Measurements from ENCODE around the gene MPRIP.

Gene MPRIP

DNA sequence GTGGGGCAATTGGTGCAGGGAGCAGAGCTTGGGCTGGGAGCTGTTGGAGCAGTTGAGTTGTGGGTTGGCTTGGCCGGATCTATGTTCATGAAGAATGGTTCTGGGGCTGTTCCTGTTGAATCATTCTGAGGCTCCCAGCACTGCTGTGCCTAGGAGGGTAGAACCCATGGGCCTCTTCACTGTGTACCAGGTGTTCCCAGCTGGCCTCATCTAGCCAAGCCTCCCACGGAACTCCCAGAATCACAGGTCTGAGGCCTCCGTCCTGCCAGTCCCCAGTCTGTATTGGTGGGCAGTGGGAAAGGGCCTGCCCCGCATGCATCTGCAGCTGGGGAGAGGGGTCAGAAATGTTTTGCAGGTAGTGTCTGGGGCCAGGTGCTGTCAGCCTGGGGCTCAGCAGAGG, 74.1 kb downstream of the MPRIP start:
- TF ChIP-seq FOXM1 (IDR thresholded peaks at IDR 0.05; ENCODE audit: borderline replicate concordance, low read depth): no peak
- TF ChIP-seq CEBPB (IDR thresholded peaks at IDR 0.05): no peak
- no peak for TF ChIP-seq EP300 (IDR thresholded peaks at IDR 0.05; ENCODE audit: borderline replicate concordance)
- TF ChIP-seq TCF12 (IDR thresholded peaks at IDR 0.05; ENCODE audit: low read depth): no peak

GRCh38 chr17:17117923-17118322, 75.7 kb downstream of the MPRIP start:
- no peak for TF ChIP-seq YY1 (IDR thresholded peaks at IDR 0.05; ENCODE audit: low read depth)
- TF ChIP-seq TCF12 (IDR thresholded peaks at IDR 0.05; ENCODE audit: low read depth): no peak
- no peak for TF ChIP-seq EGR1 (IDR thresholded peaks at IDR 0.05)
- no peak for TF ChIP-seq EP300 (IDR thresholded peaks at IDR 0.05; ENCODE audit: borderline replicate concordance)
- TF ChIP-seq CEBPB (IDR thresholded peaks at IDR 0.05): no peak
- no peak for TF ChIP-seq CREB1 (IDR thresholded peaks at IDR 0.05; ENCODE audit: low read depth)
- TF ChIP-seq FOXM1 (IDR thresholded peaks at IDR 0.05; ENCODE audit: borderline replicate concordance, low read depth): no peak
- no peak for TF ChIP-seq TAF1 (IDR thresholded peaks at IDR 0.05; ENCODE audit: low read depth)

DNA sequence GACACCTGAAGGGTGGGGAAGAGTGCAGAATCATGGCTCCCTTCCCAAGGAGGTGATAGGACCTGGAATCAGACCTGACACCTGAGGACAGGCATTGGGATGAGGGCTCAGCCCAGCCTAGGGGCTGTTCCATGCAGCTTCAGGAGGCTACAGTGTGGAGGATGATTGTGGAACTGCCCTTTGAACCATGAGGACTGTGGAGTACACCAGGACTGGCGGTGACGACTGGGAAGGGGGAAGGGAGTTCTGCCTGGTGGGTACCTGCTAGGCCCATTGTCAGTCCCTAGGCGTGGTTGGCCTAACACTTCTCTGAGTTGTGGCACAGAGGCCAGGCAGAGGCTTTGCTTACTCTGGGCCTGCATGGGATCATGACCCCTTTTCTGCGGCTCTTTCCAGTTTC, 76.1 kb downstream of the MPRIP start:
- TF ChIP-seq CEBPB (IDR thresholded peaks at IDR 0.05) (no peak), USF1 (IDR thresholded peaks at IDR 0.05) (no peak), TAF1 (IDR thresholded peaks at IDR 0.05; ENCODE audit: low read depth) (no peak), TEAD4 (IDR thresholded peaks at IDR 0.05) (no peak), EGR1 (IDR thresholded peaks at IDR 0.05) (no peak), ZBTB7A (IDR thresholded peaks at IDR 0.05; ENCODE audit: low read depth) (no peak), CREB1 (IDR thresholded peaks at IDR 0.05; ENCODE audit: low read depth) (no peak), MAX (IDR thresholded peaks at IDR 0.05) (no peak), TCF12 (IDR thresholded peaks at IDR 0.05; ENCODE audit: low read depth) (no peak), YY1 (IDR thresholded peaks at IDR 0.05; ENCODE audit: low read depth) (no peak), FOXM1 (IDR thresholded peaks at IDR 0.05; ENCODE audit: borderline replicate concordance, low read depth) (no peak), EP300 (IDR thresholded peaks at IDR 0.05; ENCODE audit: borderline replicate concordance) (no peak), NFIC (IDR thresholded peaks at IDR 0.05) (no peak), RAD21 (IDR thresholded peaks at IDR 0.05; ENCODE audit: low read depth) (no peak)
- TF ChIP-seq, protein P1, sequence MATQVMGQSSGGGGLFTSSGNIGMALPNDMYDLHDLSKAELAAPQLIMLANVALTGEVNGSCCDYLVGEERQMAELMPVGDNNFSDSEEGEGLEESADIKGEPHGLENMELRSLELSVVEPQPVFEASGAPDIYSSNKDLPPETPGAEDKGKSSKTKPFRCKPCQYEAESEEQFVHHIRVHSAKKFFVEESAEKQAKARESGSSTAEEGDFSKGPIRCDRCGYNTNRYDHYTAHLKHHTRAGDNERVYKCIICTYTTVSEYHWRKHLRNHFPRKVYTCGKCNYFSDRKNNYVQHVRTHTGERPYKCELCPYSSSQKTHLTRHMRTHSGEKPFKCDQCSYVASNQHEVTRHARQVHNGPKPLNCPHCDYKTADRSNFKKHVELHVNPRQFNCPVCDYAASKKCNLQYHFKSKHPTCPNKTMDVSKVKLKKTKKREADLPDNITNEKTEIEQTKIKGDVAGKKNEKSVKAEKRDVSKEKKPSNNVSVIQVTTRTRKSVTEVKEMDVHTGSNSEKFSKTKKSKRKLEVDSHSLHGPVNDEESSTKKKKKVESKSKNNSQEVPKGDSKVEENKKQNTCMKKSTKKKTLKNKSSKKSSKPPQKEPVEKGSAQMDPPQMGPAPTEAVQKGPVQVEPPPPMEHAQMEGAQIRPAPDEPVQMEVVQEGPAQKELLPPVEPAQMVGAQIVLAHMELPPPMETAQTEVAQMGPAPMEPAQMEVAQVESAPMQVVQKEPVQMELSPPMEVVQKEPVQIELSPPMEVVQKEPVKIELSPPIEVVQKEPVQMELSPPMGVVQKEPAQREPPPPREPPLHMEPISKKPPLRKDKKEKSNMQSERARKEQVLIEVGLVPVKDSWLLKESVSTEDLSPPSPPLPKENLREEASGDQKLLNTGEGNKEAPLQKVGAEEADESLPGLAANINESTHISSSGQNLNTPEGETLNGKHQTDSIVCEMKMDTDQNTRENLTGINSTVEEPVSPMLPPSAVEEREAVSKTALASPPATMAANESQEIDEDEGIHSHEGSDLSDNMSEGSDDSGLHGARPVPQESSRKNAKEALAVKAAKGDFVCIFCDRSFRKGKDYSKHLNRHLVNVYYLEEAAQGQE (IDR thresholded peaks at IDR 0.05; ENCODE audit: low read depth): no peak

DNA sequence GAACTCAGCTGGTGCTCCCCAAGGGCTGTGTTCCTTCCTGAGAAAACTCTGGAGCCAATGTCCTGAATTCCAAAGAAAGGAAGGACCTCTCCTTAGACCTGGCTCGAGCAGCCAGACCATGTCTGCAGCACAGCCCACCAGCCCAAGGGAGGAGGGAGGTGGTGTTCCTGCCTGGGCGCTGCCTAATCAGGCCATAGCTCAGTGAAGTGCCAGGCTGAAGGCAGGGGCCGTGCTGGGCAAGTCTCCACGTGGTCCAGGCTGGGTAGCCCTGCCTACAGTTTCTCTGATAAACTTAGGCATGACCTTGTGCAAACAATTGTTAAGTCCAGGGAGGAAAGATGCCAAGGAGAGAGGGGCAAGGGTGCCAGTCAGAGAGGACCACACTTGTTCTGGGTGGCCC, 76.8 kb downstream of the MPRIP start:
- TF ChIP-seq TAF1 (IDR thresholded peaks at IDR 0.05; ENCODE audit: low read depth) (no peak), RAD21 (IDR thresholded peaks at IDR 0.05; ENCODE audit: low read depth) (no peak), EP300 (IDR thresholded peaks at IDR 0.05; ENCODE audit: borderline replicate concordance) (no peak), CREB1 (IDR thresholded peaks at IDR 0.05; ENCODE audit: low read depth) (no peak), YY1 (IDR thresholded peaks at IDR 0.05; ENCODE audit: low read depth) (no peak), FOXM1 (IDR thresholded peaks at IDR 0.05; ENCODE audit: borderline replicate concordance, low read depth) (no peak), NFIC (IDR thresholded peaks at IDR 0.05) (no peak), MAX (IDR thresholded peaks at IDR 0.05) (no peak), ZBTB7A (IDR thresholded peaks at IDR 0.05; ENCODE audit: low read depth) (no peak), TEAD4 (IDR thresholded peaks at IDR 0.05) (no peak)

GRCh38 chr17:17119533-17119932, 77.3 kb downstream of the MPRIP start:
- TF ChIP-seq MAX (IDR thresholded peaks at IDR 0.05) (no peak), RAD21 (IDR thresholded peaks at IDR 0.05; ENCODE audit: low read depth) (no peak), TEAD4 (IDR thresholded peaks at IDR 0.05) (no peak), FOXM1 (IDR thresholded peaks at IDR 0.05; ENCODE audit: borderline replicate concordance, low read depth) (no peak), EGR1 (IDR thresholded peaks at IDR 0.05) (no peak), CREB1 (IDR thresholded peaks at IDR 0.05; ENCODE audit: low read depth) (no peak), NFIC (IDR thresholded peaks at IDR 0.05) (no peak), EP300 (IDR thresholded peaks at IDR 0.05; ENCODE audit: borderline replicate concordance) (no peak), ZBTB7A (IDR thresholded peaks at IDR 0.05; ENCODE audit: low read depth) (no peak), CEBPB (IDR thresholded peaks at IDR 0.05) (no peak), USF1 (IDR thresholded peaks at IDR 0.05) (no peak), YY1 (IDR thresholded peaks at IDR 0.05; ENCODE audit: low read depth) (no peak), TAF1 (IDR thresholded peaks at IDR 0.05; ENCODE audit: low read depth) (no peak), TCF12 (IDR thresholded peaks at IDR 0.05; ENCODE audit: low read depth) (no peak)
- TF ChIP-seq, protein P1 (IDR thresholded peaks at IDR 0.05; ENCODE audit: low read depth): no peak

DNA sequence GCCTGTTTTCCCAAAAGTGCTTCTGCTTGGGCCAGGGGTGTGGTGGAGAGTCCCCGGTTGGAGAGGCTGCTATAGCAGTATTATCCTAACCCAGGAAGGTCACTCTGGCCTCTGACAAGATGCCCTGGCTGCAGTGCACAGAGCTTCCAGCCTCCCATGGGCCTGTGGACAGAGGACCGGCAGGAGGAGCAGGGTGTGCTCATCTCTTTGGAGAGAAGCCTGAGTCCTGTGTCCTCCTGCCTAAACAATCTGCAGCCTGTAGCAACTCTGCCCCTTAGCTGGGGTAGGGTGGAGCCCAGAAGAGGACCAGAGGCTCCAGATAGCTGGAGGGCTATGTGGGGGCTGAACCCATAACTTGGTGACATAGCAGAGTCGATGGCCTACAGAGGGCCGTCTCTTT, 78.0 kb downstream of the MPRIP start:
- TF ChIP-seq CREB1 (IDR thresholded peaks at IDR 0.05; ENCODE audit: low read depth): no peak
- TF ChIP-seq RAD21 (IDR thresholded peaks at IDR 0.05; ENCODE audit: low read depth): no peak
- no peak for TF ChIP-seq TEAD4 (IDR thresholded peaks at IDR 0.05)
- TF ChIP-seq EGR1 (IDR thresholded peaks at IDR 0.05): no peak
- TF ChIP-seq TCF12 (IDR thresholded peaks at IDR 0.05; ENCODE audit: low read depth): no peak
- TF ChIP-seq USF1 (IDR thresholded peaks at IDR 0.05): no peak
- TF ChIP-seq, protein P1 (IDR thresholded peaks at IDR 0.05; ENCODE audit: low read depth): no peak
- no peak for TF ChIP-seq FOXM1 (IDR thresholded peaks at IDR 0.05; ENCODE audit: borderline replicate concordance, low read depth)
- no peak for TF ChIP-seq TAF1 (IDR thresholded peaks at IDR 0.05; ENCODE audit: low read depth)
- TF ChIP-seq CEBPB (IDR thresholded peaks at IDR 0.05): no peak
- no peak for TF ChIP-seq ZBTB7A (IDR thresholded peaks at IDR 0.05; ENCODE audit: low read depth)
- no peak for TF ChIP-seq MAX (IDR thresholded peaks at IDR 0.05)

Data from Ishikawa (cell line).